K562 (cell line): ENCODE results near the gene PCBP3. TPM values are rescaled to one million over a fixed set of nuclear protein-coding genes. Genes with fewer than 3 reads are reported as not detected.

Experiments used
- ATAC-seq: fragments of 200-7000 bp; cut with Tn5 transposase; 3 replicates; pipeline ENCODE4 v1.9.1; 2020; ENCODE audit warnings: moderate library complexity
- BruUV-seq: library from RNA; stranded (reverse); fragments of 400-500 nt; replicated peaks from 2 replicates; lab custom pipeline; 2021; lab: Mats Ljungman, UMichigan
- CTCF ChIA-PET: fragments of 300-600 bp; formaldehyde crosslinking; extraction: SDS; loops from one replicate; lab custom pipeline; 2021; ENCODE audit warnings: low intra/inter-chr PET ratio; lab: Yijun Ruan, JAX
- POLR2A ChIA-PET: fragments of 300-600, 350-650 bp; sonication (Branson Sonifier 250); formaldehyde crosslinking; extraction: SDS; loops from one replicate; lab custom pipeline; 2021; ENCODE audit warnings: antibody characterized with exemption, inconsistent platforms; lab: Yijun Ruan, JAX
- DNase-seq, 4 experiments: peaks; one replicate each; pipeline versions ENCODE4 v3.0.0 to v3.0.0-alpha.2; 2011 to 2018; ENCODE audit warnings: low spot score in 3 of 4, mixed read lengths in 3 of 4; ENCODE audit errors: extremely low read depth in 1 of 4
- FAIRE-seq: peaks from 2 replicates; lab custom pipeline; 2011; peaks lifted over from hg19 to GRCh38; lab: Jason Lieb, UNC
- H2AFZ ChIP-seq: 2 replicates; pipeline ENCODE4 v1.6.0; 2011; ENCODE audit warnings: low read depth, low read length, control low read depth, inconsistent platforms
- H3K27ac ChIP-seq: fragments of 200-600 bp; 3 replicates; pipeline ENCODE4 v1.8.0; 2011; ENCODE audit warnings: low read depth, mild to moderate bottlenecking, control low read depth, inconsistent platforms, low read length, moderate library complexity, mixed read lengths; ENCODE audit errors: extremely low read depth
- H3K27me3 ChIP-seq, 2 experiments: fragments of 300-600 bp in 1 of 2; 2 replicates in 1 of 2; 3 replicates in 1 of 2; pipeline versions ENCODE4 v1.6.0 to v1.8.0; 2011; ENCODE audit warnings: inconsistent platforms in 2 of 2, low read length in 2 of 2, mild to moderate bottlenecking in 1 of 2, mixed read lengths in 1 of 2, moderate library complexity in 1 of 2; ENCODE audit not compliant: control insufficient read depth in 2 of 2, insufficient read depth in 2 of 2
- H3K36me3 ChIP-seq: fragments of 300-600 bp; 3 replicates; pipeline ENCODE4 v1.8.0; 2011; ENCODE audit warnings: mild to moderate bottlenecking, low read length, inconsistent platforms; ENCODE audit not compliant: control insufficient read depth, insufficient read depth
- H3K4me1 ChIP-seq, 2 experiments: fragments of 200-600 bp in 1 of 2; replicated peaks in 1 of 2; 2 replicates in 1 of 2; 3 replicates in 1 of 2; pipeline versions ENCODE4 v1.5.1 to v1.8.0; 2011; ENCODE audit warnings: inconsistent platforms in 2 of 2, low read length in 2 of 2, mild to moderate bottlenecking in 1 of 2, mixed read lengths in 1 of 2, moderate library complexity in 1 of 2; ENCODE audit not compliant: control insufficient read depth in 2 of 2, insufficient read depth in 2 of 2
- H3K4me2 ChIP-seq: 2 replicates; pipeline ENCODE4 v1.6.1; 2011; ENCODE audit warnings: low read length, control low read depth, inconsistent platforms, mixed read lengths; ENCODE audit not compliant: insufficient read depth
- H3K4me3 ChIP-seq: fragments of 200-600 bp; sonication (generic), shearing (Covaris generic); 2 replicates; pipeline ENCODE4 v1.5.1; 2016; ENCODE audit warnings: control low read depth, inconsistent platforms
- H3K79me2 ChIP-seq: fragments of 200-600 bp; 3 replicates; pipeline ENCODE4 v1.8.0; 2011; ENCODE audit warnings: low read length, inconsistent platforms; ENCODE audit not compliant: control insufficient read depth, insufficient read depth
- H3K9ac ChIP-seq, 2 experiments: 2 replicates each; pipeline versions ENCODE4 v1.6.0 to v1.6.1; 2011; ENCODE audit warnings: low read depth in 2 of 2, low read length in 2 of 2, control low read depth in 1 of 2, inconsistent platforms in 1 of 2, mild to moderate bottlenecking in 1 of 2, mixed read lengths in 1 of 2; ENCODE audit not compliant: insufficient read depth in 1 of 2
- H3K9me1 ChIP-seq: one replicate; pipeline ENCODE4 v1.6.0; 2011; ENCODE audit warnings: inconsistent platforms, mild to moderate bottlenecking, low read length, moderate library complexity; ENCODE audit not compliant: control insufficient read depth, insufficient read depth
- H3K9me3 ChIP-seq: replicated peaks from 2 replicates; pipeline ENCODE4 v1.5.1; 2011; ENCODE audit warnings: low read depth, low read length, inconsistent platforms; ENCODE audit not compliant: control insufficient read depth, insufficient read depth
- H4K20me1 ChIP-seq: replicated peaks from 2 replicates; pipeline ENCODE4 v1.6.1; 2011; ENCODE audit warnings: low read length, inconsistent platforms, mixed read lengths; ENCODE audit not compliant: control insufficient read depth, insufficient read depth
- CXXC5 ChIP-seq: fragments of 250-450 bp; sonication (Bioruptor Pico); IDR thresholded peaks from 2 replicates; pipeline ENCODE4 v1.8.0; 2022; ENCODE audit warnings: inconsistent platforms, mild to moderate bottlenecking, moderate library complexity
- HOXB6 ChIP-seq: fragments of 250-450 bp; sonication (Bioruptor Pico); IDR thresholded peaks from 2 replicates; pipeline ENCODE4 v1.5.1; 2022; ENCODE audit warnings: mild to moderate bottlenecking, borderline replicate concordance
- PATZ1 ChIP-seq: fragments of 250-450 bp; sonication (Bioruptor Pico); IDR thresholded peaks from 2 replicates; pipeline ENCODE4 v1.5.0; 2020; ENCODE audit warnings: mild to moderate bottlenecking, borderline replicate concordance
- STAT5A ChIP-seq: IDR thresholded peaks from 2 replicates; pipeline ENCODE4 v1.6.1; 2012; ENCODE audit warnings: low read length, inconsistent platforms, borderline replicate concordance
- WGBS: fragments of 100-300 bp; shearing (Covaris generic); methylation state at CpG from one replicate; pipeline ENCODE4 v1.1.6; 2016; ENCODE audit warnings: low coverage, mixed read lengths; ENCODE audit not compliant: insufficient coverage; ENCODE audit errors: missing lambda C conversion rate; 5-methylcytosine and 5-hydroxymethylcytosine counted together
- in situ Hi-C: fragments of 300-500 bp; cut with MboI; formaldehyde crosslinking; loops from 4 replicates; pipeline ENCODE4 v1.15.0; 2018; ENCODE audit warnings: inconsistent platforms, mixed read lengths
- intact Hi-C: fragments of 100-400 bp; cut with micrococcal nuclease; formaldehyde crosslinking; loops from 2 replicates; pipeline ENCODE4 v1.14.2; 2022
- polyA plus RNA-seq, 8 experiments: library from polyadenylated mRNA; depleted of rRNA in 4 of 8; stranded (reverse) in 5 of 8; unstranded in 3 of 8; fragments of >200 nt; fragmentation: Nextera tagmentation in 2 of 8; fragmentation: Illumina TruSeq in 1 of 8; extraction: Ambion mirVana in 2 of 8; extraction: Trizol in 1 of 8; gene quantifications; 2 replicates each; pipeline versions ENCODE4 v1.2.1 to v1.2.3, GENCODE V29; 2011 to 2014; ENCODE audit warnings: inconsistent platforms in 1 of 8, missing spikeins in 1 of 8
- total RNA-seq, 7 experiments: library from RNA; depleted of rRNA in 6 of 7; stranded (reverse); fragments of >200 nt in 6 of 7; fragmentation: Illumina TruSeq in 2 of 7; extraction: Trizol in 2 of 7; gene quantifications; 2 replicates each; pipeline versions ENCODE4 v1.2.1 to v1.2.3, GENCODE V29; 2011 to 2021; ENCODE audit warnings: low replicate concordance in 1 of 7

The PCBP3 gene
- total and polyA plus RNA-seq, 9 of the 15 experiments (the other 6 are each of a cell fraction or from before 2014, with no cell fraction given): 0.18 TPM; not detected in 8

GRCh38 chr21:45939521-45940045 is 296.1 kb downstream of the PCBP3 start:
- no peak for FAIRE-seq
- Histone ChIP-seq H3K9me3 (no peaks in the 10 kb centered on the region), H3K9me1 (no peaks in the 10 kb centered on the region), H3K79me2 (no peaks in the 10 kb centered on the region), H4K20me1 (peaks cover 9% of the 10 kb centered on the region), H3K9ac (no peak overlapping the region), H2AFZ (no peak overlapping the region), H3K4me3 (no peak overlapping the region), H3K27me3 (peaks cover 2 to 71% of the 10 kb centered on the region in 2 experiments; a peak in 4 of 5 replicates), H3K4me1 (peaks cover 0 to 4% of the 10 kb centered on the region in 2 experiments; a peak in 2 of 5 replicates), H3K27ac (no peak overlapping the region), H3K36me3 (no peaks in the 10 kb centered on the region), H3K4me2 (no peak overlapping the region)
- intact Hi-C loops: no loop called here
- in situ Hi-C loops: no loop called here
- TF ChIP-seq PATZ1 (CRISPR knock-in tag) (no peak), STAT5A (no peak)
- CTCF ChIA-PET: no interaction called here
- POLR2A ChIA-PET: no interaction called here
- no TSS peak for BruUV-seq
- ATAC-seq: no peak
- DNase-seq: no peak
- WGBS: 3% methylated on average over 14 of the region's 15 CpGs

GRCh38 chr21:45940091-45940490 is 296.6 kb downstream of the PCBP3 start:
- in situ Hi-C loops (no loop called here), intact Hi-C loops (no loop called here)
- POLR2A ChIA-PET: no interaction called here
- no peak overlapping the region for H3K27ac ChIP-seq
- CTCF ChIA-PET: no interaction called here
- no peak for TF ChIP-seq HOXB6 (CRISPR knock-in tag)
- TF ChIP-seq CXXC5 (CRISPR knock-in tag): no peak
- FAIRE-seq: no peak
- peaks cover 0 to 4% of the 10 kb centered on the region in 2 experiments; a peak in 2 of 5 replicates for H3K4me1 ChIP-seq
- H3K4me3 ChIP-seq: no peak overlapping the region
- BruUV-seq: no TSS peak
- H3K9ac ChIP-seq: no peak overlapping the region
- H3K9me3 ChIP-seq: no peaks in the 10 kb centered on the region
- no peak overlapping the region for H3K4me2 ChIP-seq
- peaks cover 5 to 76% of the 10 kb centered on the region in 2 experiments; a peak in 4 of 5 replicates for H3K27me3 ChIP-seq
- H2AFZ ChIP-seq: no peak overlapping the region
- 7% methylated on average over 18 of the region's 20 CpGs for WGBS
- H3K79me2 ChIP-seq: no peaks in the 10 kb centered on the region
- no peak for DNase-seq
- ATAC-seq: no peak
- H3K9me1 ChIP-seq: no peaks in the 10 kb centered on the region
- no peaks in the 10 kb centered on the region for H3K36me3 ChIP-seq
- peaks cover 9% of the 10 kb centered on the region for H4K20me1 ChIP-seq
